IMR-90 (cell line): ENCODE data around the gene ERAS. TPM values are rescaled to one million over a fixed set of nuclear protein-coding genes. Genes with fewer than 3 reads are reported as not detected.

Experiments used
- ATAC-seq: fragments of 200-7000 bp; cut with Tn5 transposase; 2 replicates; pipeline ENCODE4 v1.9.1; 2020; ENCODE audit warnings: low read depth, mild to moderate bottlenecking, moderate library complexity
- BruUV-seq: library from RNA; stranded (reverse); fragments of 400-500 nt; replicated peaks from 2 replicates; lab custom pipeline; 2021; lab: Mats Ljungman, UMichigan
- CTCF ChIA-PET: fragments of 300-600 bp; formaldehyde crosslinking; extraction: SDS; loops from one replicate; lab custom pipeline; 2021; ENCODE audit warnings: antibody characterized with exemption; lab: Yijun Ruan, JAX
- POLR2A ChIA-PET: fragments of 300-600 bp; sonication (Branson Sonifier 250); formaldehyde crosslinking; loops from one replicate; lab custom pipeline; 2022; ENCODE audit warnings: antibody characterized with exemption; ENCODE audit not compliant: unreplicated experiment; lab: Charles Lee
- DNase-seq: peaks from one replicate; pipeline ENCODE4 v3.0.0; 2013
- H2AFZ ChIP-seq: replicated peaks from 2 replicates; pipeline ENCODE3; 2013; ENCODE audit warnings: low read length, mild to moderate bottlenecking; ENCODE audit not compliant: poor library complexity
- H2AK5ac ChIP-seq: 2 replicates; pipeline ENCODE4 v1.6.1; 2013; ENCODE audit warnings: low read depth, low read length, inconsistent platforms
- H2AK9ac ChIP-seq: replicated peaks from 2 replicates; pipeline ENCODE3; 2013; ENCODE audit warnings: mild to moderate bottlenecking, low read depth, low read length, moderate library complexity; ENCODE audit not compliant: poor library complexity
- H2BK120ac ChIP-seq: 2 replicates; pipeline ENCODE4 v1.6.1; 2013; ENCODE audit warnings: low read depth, low read length, inconsistent platforms
- H2BK15ac ChIP-seq: 3 replicates; pipeline ENCODE4 v1.6.1; 2013; ENCODE audit warnings: low read depth, low read length, inconsistent platforms
- H2BK20ac ChIP-seq: 2 replicates; pipeline ENCODE4 v1.6.1; 2013; ENCODE audit warnings: low read depth, mild to moderate bottlenecking, inconsistent platforms, low read length, moderate library complexity
- H2BK5ac ChIP-seq: 2 replicates; pipeline ENCODE4 v1.6.1; 2013; ENCODE audit warnings: mild to moderate bottlenecking, low read depth, low read length, inconsistent platforms; ENCODE audit not compliant: poor library complexity, severe bottlenecking
- H3K14ac ChIP-seq: replicated peaks from 2 replicates; pipeline ENCODE4 v1.6.1; 2013; ENCODE audit warnings: low read depth, low read length, inconsistent platforms
- H3K18ac ChIP-seq: 2 replicates; pipeline ENCODE4 v1.6.1; 2013; ENCODE audit warnings: low read depth, low read length, control low read depth
- H3K23ac ChIP-seq: 2 replicates; pipeline ENCODE4 v1.6.1; 2013; ENCODE audit warnings: low read depth, low read length, inconsistent platforms
- H3K27ac ChIP-seq: 2 replicates; pipeline ENCODE4 v1.5.1; 2013; ENCODE audit warnings: mild to moderate bottlenecking, control low read depth, low read length; ENCODE audit not compliant: insufficient read depth
- H3K27me3 ChIP-seq: 2 replicates; pipeline ENCODE4 v1.6.1; 2013; ENCODE audit warnings: low read length; ENCODE audit not compliant: control insufficient read depth, insufficient read depth
- H3K36me3 ChIP-seq: 2 replicates; pipeline ENCODE4 v1.6.1; 2013; ENCODE audit warnings: low read length, mixed read lengths; ENCODE audit not compliant: control insufficient read depth, insufficient read depth
- H3K4ac ChIP-seq: 2 replicates; pipeline ENCODE4 v1.6.1; 2013; ENCODE audit warnings: low read depth, low read length, inconsistent platforms
- H3K4me1 ChIP-seq: 2 replicates; pipeline ENCODE4 v1.6.1; 2013; ENCODE audit warnings: low read length, mixed read lengths; ENCODE audit not compliant: control insufficient read depth, insufficient read depth
- H3K4me2 ChIP-seq: 2 replicates; pipeline ENCODE4 v1.6.1; 2013; ENCODE audit warnings: low read depth, mild to moderate bottlenecking, control low read depth, low read length, moderate library complexity
- H3K4me3 ChIP-seq: 2 replicates; pipeline ENCODE4 v1.5.1; 2013; ENCODE audit warnings: low read depth, mild to moderate bottlenecking, control low read depth, low read length, moderate library complexity; ENCODE audit not compliant: insufficient read depth
- H3K56ac ChIP-seq: 2 replicates; pipeline ENCODE4 v1.6.1; 2013; ENCODE audit warnings: low read length, inconsistent platforms; ENCODE audit not compliant: insufficient read depth; ENCODE audit errors: extremely low read depth
- H3K79me1 ChIP-seq, 2 experiments: 2 replicates each; pipeline ENCODE4 v1.6.1; 2013; ENCODE audit warnings: low read length in 2 of 2, inconsistent platforms in 1 of 2, low read depth in 1 of 2
- H3K9ac ChIP-seq: 2 replicates; pipeline ENCODE4 v1.6.1; 2013; ENCODE audit warnings: low read depth, low read length, control low read depth
- H3K9me1 ChIP-seq: 2 replicates; pipeline ENCODE4 v1.6.1; 2013; ENCODE audit warnings: low read length, inconsistent platforms; ENCODE audit not compliant: insufficient read depth
- H3K9me3 ChIP-seq: 2 replicates; pipeline ENCODE4 v1.6.1; 2013; ENCODE audit warnings: low read length; ENCODE audit not compliant: control insufficient read depth, insufficient read depth
- H4K20me1 ChIP-seq: 2 replicates; pipeline ENCODE4 v1.6.1; 2013; ENCODE audit warnings: low read length, inconsistent platforms; ENCODE audit not compliant: insufficient read depth
- H4K5ac ChIP-seq: 2 replicates; pipeline ENCODE4 v1.6.1; 2013; ENCODE audit warnings: mild to moderate bottlenecking, low read depth, low read length, control low read depth
- H4K8ac ChIP-seq, 2 experiments: 2 replicates each; pipeline ENCODE4 v1.6.1; 2013; ENCODE audit warnings: low read depth in 2 of 2, low read length in 2 of 2, control low read depth in 1 of 2, inconsistent platforms in 1 of 2
- H4K91ac ChIP-seq: 2 replicates; pipeline ENCODE4 v1.6.1; 2013; ENCODE audit warnings: low read depth, low read length, inconsistent platforms; ENCODE audit not compliant: insufficient read depth
- CEBPB ChIP-seq: IDR thresholded peaks from 2 replicates; pipeline ENCODE4 v1.6.1; 2012; ENCODE audit warnings: low read depth, low read length, improper control_type of control experiment
- MAFK ChIP-seq: IDR thresholded peaks from 2 replicates; pipeline ENCODE4 v1.6.1; 2012; ENCODE audit warnings: low read depth, low read length, improper control_type of control experiment
- POLR2A ChIP-seq: IDR thresholded peaks from 2 replicates; pipeline ENCODE4 v1.6.1; 2012; ENCODE audit warnings: mild to moderate bottlenecking, low read depth, low read length
- RAD21 ChIP-seq: IDR thresholded peaks from 2 replicates; pipeline ENCODE4 v1.6.1; 2012; ENCODE audit warnings: low read length, improper control_type of control experiment
- RFX5 ChIP-seq: IDR thresholded peaks from 2 replicates; pipeline ENCODE4 v1.8.0; 2012; ENCODE audit warnings: low read depth, mild to moderate bottlenecking, low read length, moderate library complexity
- WGBS, 2 experiments: methylation state at CpG; one replicate each; pipeline versions ENCODE4 v1.1.5 to v1.1.7; 2013; ENCODE audit warnings: missing lambda C conversion rate in 2 of 2; ENCODE audit not compliant: insufficient read length in 1 of 2; ENCODE audit errors: extremely low coverage in 2 of 2; 5-methylcytosine and 5-hydroxymethylcytosine counted together
- dilution Hi-C: fragments of 300-500 bp; cut with HindIII; formaldehyde crosslinking; loops from one replicate; pipeline ENCODE4 v1.14.3; 2018; ENCODE audit warnings: low sequenced_read_pairs; ENCODE audit not compliant: unreplicated experiment
- in situ Hi-C: fragments of 300-500 bp; cut with MboI; formaldehyde crosslinking; loops from 3 replicates; pipeline ENCODE4 v1.14.3; 2019; ENCODE audit warnings: low sequenced_read_pairs, inconsistent platforms, mixed read lengths
- intact Hi-C: fragments of 100-400 bp; cut with micrococcal nuclease; formaldehyde crosslinking; loops from 2 replicates; pipeline ENCODE4 v1.10.0; 2022
- polyA plus RNA-seq, 3 experiments: library from polyadenylated mRNA; depleted of rRNA; stranded (reverse); fragments of >200 nt; gene quantifications; 2 replicates each; pipeline ENCODE4 v1.2.3, GENCODE V29; 2012; ENCODE audit warnings: low replicate concordance in 1 of 3
- total RNA-seq: library from RNA; depleted of rRNA; stranded (reverse); fragments of >200 nt; gene quantifications from 2 replicates; pipeline ENCODE4 v1.2.3, GENCODE V29; 2012
- TF ChIP-seq, protein P1 (sequence below): fragments of 150-350 bp; IDR thresholded peaks from 2 replicates; pipeline ENCODE4 v1.6.1; 2017; ENCODE audit warnings: mild to moderate bottlenecking, antibody characterized with exemption, low read length, low read depth

Gene ERAS
- total and polyA plus RNA-seq, 2 of the 4 experiments (the other 2 are of a cell fraction), result not detected

DNA sequence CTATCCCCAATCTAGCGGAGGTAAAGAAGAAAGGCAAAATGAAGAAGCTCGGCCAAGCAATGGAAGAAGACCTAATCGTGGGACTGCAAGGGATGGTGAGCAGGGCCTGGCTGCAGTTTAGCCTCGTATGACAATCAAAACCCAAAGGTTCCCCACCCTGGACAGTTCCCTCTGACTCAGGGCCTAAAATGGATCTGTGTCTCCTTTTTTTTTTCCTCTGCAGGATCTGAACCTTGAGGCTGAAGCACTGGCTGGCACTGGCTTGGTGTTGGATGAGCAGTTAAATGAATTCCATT, 23.5 kb upstream of the ERAS start:
- H3K14ac ChIP-seq, result no peak overlapping the region
- no peak overlapping the region for H2AK5ac ChIP-seq
- no peak overlapping the region for H4K5ac ChIP-seq
- intact Hi-C loops, result loop anchor here (10.0 kb wide), 1 partner anchor 908 kb away; no protein-coding TSS in a partner anchor
- H3K18ac ChIP-seq, result no peak overlapping the region
- no peak overlapping the region for H4K91ac ChIP-seq
- H3K4me1 ChIP-seq, result 0 out of 2 replicates have a peak, but pooled peaks cover 3% of the 10 kb centered on the region
- H4K8ac ChIP-seq, result peak overlapping the region in 1 of 2 experiments; percentile 78; a peak in 2 of 4 replicates
- peaks cover 0 to 13% of the 10 kb centered on the region in 2 experiments; a peak in 1 of 4 replicates for H3K79me1 ChIP-seq
- H3K9me1 ChIP-seq, result peaks cover 10% of the 10 kb centered on the region; the same call in 1 of the 2 replicates
- H3K27me3 ChIP-seq, result no peaks in the 10 kb centered on the region
- peak overlapping the region; percentile 89 for H2AFZ ChIP-seq
- H4K20me1 ChIP-seq, result no peaks in the 10 kb centered on the region
- TF ChIP-seq, protein P1, sequence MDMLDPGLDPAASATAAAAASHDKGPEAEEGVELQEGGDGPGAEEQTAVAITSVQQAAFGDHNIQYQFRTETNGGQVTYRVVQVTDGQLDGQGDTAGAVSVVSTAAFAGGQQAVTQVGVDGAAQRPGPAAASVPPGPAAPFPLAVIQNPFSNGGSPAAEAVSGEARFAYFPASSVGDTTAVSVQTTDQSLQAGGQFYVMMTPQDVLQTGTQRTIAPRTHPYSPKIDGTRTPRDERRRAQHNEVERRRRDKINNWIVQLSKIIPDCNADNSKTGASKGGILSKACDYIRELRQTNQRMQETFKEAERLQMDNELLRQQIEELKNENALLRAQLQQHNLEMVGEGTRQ, result no peak
- no peak for TF ChIP-seq CEBPB
- no peak for TF ChIP-seq POLR2A
- no peak for TF ChIP-seq MAFK
- TF ChIP-seq RFX5, result no peak
- no peak for TF ChIP-seq RAD21
- in situ Hi-C loops, result no loop called here
- DNase-seq, result no peak
- no peak overlapping the region for H2BK15ac ChIP-seq
- WGBS, 2 experiments, result 48% methylated on average over 4 of the region's 4 CpGs; no CpG with 5 or more reads in 1 of the 2 experiments
- ChIA-PET CTCF (no interaction called here), POLR2A (no interaction called here)
- ATAC-seq, result no peak
- no peaks in the 10 kb centered on the region for H3K9me3 ChIP-seq
- H3K4ac ChIP-seq, result peak overlapping the region; percentile 47; the same call in 1 of the 2 replicates
- no peak overlapping the region; the same call in 1 of the 2 replicates for H3K4me3 ChIP-seq
- no peak overlapping the region for H2BK120ac ChIP-seq
- H2BK5ac ChIP-seq, result no peak overlapping the region
- no TSS peak for BruUV-seq
- peaks cover 2% of the 10 kb centered on the region; the same call in 1 of the 2 replicates for H3K36me3 ChIP-seq
- H3K56ac ChIP-seq, result no peak overlapping the region
- H3K4me2 ChIP-seq, result peak overlapping the region; percentile 32
- H3K27ac ChIP-seq, result no peak overlapping the region; the same call in 1 of the 2 replicates
- dilution Hi-C loops, result no loop called here
- no peak overlapping the region for H3K23ac ChIP-seq
- H3K9ac ChIP-seq, result 0 out of 2 replicates have a peak overlapping the region, but pooled peaks have one; percentile 24
- no peak overlapping the region for H2BK20ac ChIP-seq
- peak overlapping the region; percentile 63 for H2AK9ac ChIP-seq
